ENCODE results near the gene ZNF584.

GRCh38 chr19:58396691-58397532, 11.5 kb upstream of the ZNF584 start:
- TF ChIP-seq CTCF (IDR thresholded peaks at IDR 0.05) (no peak), POLR2A (IDR thresholded peaks at IDR 0.05) (no peak), POLR2AphosphoS5 (IDR thresholded peaks at IDR 0.05) (no peak), EP300 (IDR thresholded peaks at IDR 0.05) (no peak)
